NCI-H226 (cell line): Measurements from ENCODE around the gene GALNT12.
A peak's percentile ranks its signal among the peaks of the same experiment; 100 is the strongest.

Experiments
- DNase-seq: peaks from one replicate; pipeline ENCODE4 v3.0.0-alpha.2; 2015

GALNT12 gene

GRCh38 chr9:98834386-98834785 is 26.9 kb downstream of the GALNT12 start:
- no peak for DNase-seq

- no peak for DNase-seq
These were observed 28.7 kb downstream of the GALNT12 start for GRCh38 chr9:98836206-98836605.

GRCh38 chr9:98837516-98837915 is 30.0 kb downstream of the GALNT12 start:
- DNase-seq: no peak

- DNase-seq: no peak
These were observed 30.8 kb downstream of the GALNT12 start for GRCh38 chr9:98838155-98838867.

- no peak for DNase-seq
These were observed 31.5 kb downstream of the GALNT12 start for GRCh38 chr9:98838868-98839565.

- DNase-seq: no peak
These were observed 32.3 kb downstream of the GALNT12 start for GRCh38 chr9:98839724-98840123.

GRCh38 chr9:98842510-98842909 is 35.0 kb downstream of the GALNT12 start:
- DNase-seq: no peak

GRCh38 chr9:98846081-98846480 is 38.6 kb downstream of the GALNT12 start:
- DNase-seq: no peak

- DNase-seq: no peak
These were observed 39.4 kb downstream of the GALNT12 start for GRCh38 chr9:98846879-98847278.

GRCh38 chr9:98848450-98849149 is 41.1 kb downstream of the GALNT12 start:
- peak; percentile 76 for DNase-seq

- no peak for DNase-seq
These were observed 42.1 kb downstream of the GALNT12 start for GRCh38 chr9:98849563-98849962.

- no peak for DNase-seq
These were observed 43.6 kb downstream of the GALNT12 start for GRCh38 chr9:98850851-98851729.

GRCh38 chr9:98851730-98852459 is 44.4 kb downstream of the GALNT12 start:
- DNase-seq: peak; percentile 29

- no peak for DNase-seq
These were observed 44.9 kb downstream of the GALNT12 start for GRCh38 chr9:98852460-98852734.

- no peak for DNase-seq
These were observed 45.5 kb downstream of the GALNT12 start for GRCh38 chr9:98852961-98853360.

- no peak for DNase-seq
These were observed 46.8 kb downstream of the GALNT12 start for GRCh38 chr9:98854266-98854665.

- no peak for DNase-seq
These were observed 48.1 kb downstream of the GALNT12 start for GRCh38 chr9:98855592-98855991.

GRCh38 chr9:98856982-98857381 is 49.5 kb downstream of the GALNT12 start:
- DNase-seq: peak; percentile 56

- DNase-seq: no peak
These were observed 52.5 kb downstream of the GALNT12 start for GRCh38 chr9:98859941-98860340.

- DNase-seq: peak; percentile 64
These were observed 53.4 kb downstream of the GALNT12 start for GRCh38 chr9:98860871-98861293.

GRCh38 chr9:98861781-98862504 is 54.5 kb downstream of the GALNT12 start:
- no peak for DNase-seq

- DNase-seq: no peak
These were observed 55.5 kb downstream of the GALNT12 start for GRCh38 chr9:98862936-98863335.
